Tibial nerve (tissue), 4 donors: ENCODE measurements around the gene KCNH5. TPM values are rescaled to one million over a fixed set of nuclear protein-coding genes. Genes with fewer than 3 reads are reported as not detected.
"Not testable (repeated sequence)": the region's sequence is repeated elsewhere in the genome, so short reads cannot be mapped to it uniquely, and the experiment has no call there.

ENCODE experiments used
- DNase-seq, 2 donors: peaks; one replicate each; pipeline ENCODE4 v3.0.0-alpha.2; 2019; ENCODE audit warnings: low spot score in 2 of 2
- H3K27ac ChIP-seq, 4 donors: fragments of 200-600 bp; sonication (generic) in 3 of 4; one replicate each; pipeline ENCODE4 v1.5.1; 2017 to 2019; ENCODE audit warnings: mild to moderate bottlenecking in 1 of 4
- H3K27me3 ChIP-seq, 2 donors: fragments of 200-600 bp; sonication (generic) in 1 of 2; one replicate each; pipeline versions ENCODE4 v1.5.1 to v1.6.0; 2017 to 2019
- H3K36me3 ChIP-seq, 3 donors: fragments of 200-600 bp; sonication (generic); one replicate each; pipeline ENCODE4 v1.5.1; 2018 to 2019
- H3K4me1 ChIP-seq, 4 donors: fragments of 200-600 bp; sonication (generic) in 3 of 4; one replicate each; pipeline ENCODE4 v1.5.1; 2017 to 2019
- H3K4me3 ChIP-seq, 4 donors: fragments of 200-600 bp; sonication (generic) in 3 of 4; one replicate each; pipeline ENCODE4 v1.5.1; 2017 to 2019; ENCODE audit warnings: mild to moderate bottlenecking in 1 of 4, moderate library complexity in 1 of 4
- H3K9me3 ChIP-seq, 4 donors: fragments of 200-600 bp; sonication (generic) in 3 of 4; one replicate each; pipeline ENCODE4 v1.5.1; 2017 to 2019
- CTCF ChIP-seq, 5 experiments: fragments of 200-600 bp in 3 of 5; fragments of 450-650 bp in 2 of 5; sonication (generic) in 3 of 5; IDR thresholded peaks; one replicate each; pipeline ENCODE4 v1.5.1; 2016 to 2019; ENCODE audit warnings: antibody characterized with exemption in 5 of 5, mild to moderate bottlenecking in 3 of 5, moderate library complexity in 2 of 5
- EP300 ChIP-seq, 2 donors: sonication (generic); formaldehyde crosslinking; IDR thresholded peaks; one replicate each; pipeline ENCODE4 v1.6.1; 2017; ENCODE audit warnings: antibody characterized with exemption in 2 of 2, mild to moderate bottlenecking in 1 of 2
- POLR2A ChIP-seq, 2 donors: fragments of 450-650 bp; IDR thresholded peaks; one replicate each; pipeline ENCODE4 v1.6.1; 2017; ENCODE audit warnings: antibody characterized with exemption in 2 of 2, mild to moderate bottlenecking in 2 of 2, moderate library complexity in 2 of 2
- WGBS, 2 donors: methylation state at CpG; one replicate each; pipeline ENCODE4 v1.1.5; 2018; 5-methylcytosine and 5-hydroxymethylcytosine counted together
- total RNA-seq, 4 donors: library from RNA; depleted of rRNA; stranded (reverse); fragments of >200 nt; gene quantifications; one replicate each; pipeline ENCODE4 v1.1.0, GENCODE V29; 2016

Gene KCNH5
- total RNA-seq, 4 donors from 2014 or later: not detected

- Histone ChIP-seq H3K27me3 (no peaks in the 10 kb centered on the region), H3K27ac (no peak overlapping the region), H3K4me1 (no peaks in the 10 kb centered on the region), H3K36me3 (no peaks in the 10 kb centered on the region), H3K9me3 (no peaks in the 10 kb centered on the region), H3K4me3 (no peak overlapping the region)
- WGBS, 2 donors: 82 to 89% methylated on average over 2 of the region's 2 CpGs
- TF ChIP-seq EP300 (IDR thresholded peaks at IDR 0.05) (no peak), POLR2A (IDR thresholded peaks at IDR 0.05) (no peak), CTCF (IDR thresholded peaks at IDR 0.05) (no peak)
- DNase-seq: no peak
Measured at GRCh38 chr14:62777510-62777909, 267.7 kb downstream of the KCNH5 start.

GRCh38 chr14:62776300-62776699, 269.0 kb downstream of the KCNH5 start:
- Histone ChIP-seq H3K4me1 (no peaks in the 10 kb centered on the region), H3K27ac (no peak overlapping the region), H3K9me3 (no peaks in the 10 kb centered on the region), H3K36me3 (no peaks in the 10 kb centered on the region), H3K4me3 (no peak overlapping the region), H3K27me3 (no peaks in the 10 kb centered on the region)
- 77 to 86% methylated on average over 1 of the region's 1 CpG for WGBS, 2 donors
- no peak for TF ChIP-seq EP300 (IDR thresholded peaks at IDR 0.05)
- TF ChIP-seq CTCF (IDR thresholded peaks at IDR 0.05): no peak
- no peak for TF ChIP-seq POLR2A (IDR thresholded peaks at IDR 0.05)
- no peak for DNase-seq

- DNase-seq: no peak
- 75 to 87% methylated on average over 2 of the region's 2 CpGs for WGBS, 2 donors
- no peaks in the 10 kb centered on the region for H3K4me1 ChIP-seq
- no peak overlapping the region for H3K27ac ChIP-seq
- TF ChIP-seq POLR2A (IDR thresholded peaks at IDR 0.05): no peak
- no peak for TF ChIP-seq CTCF (IDR thresholded peaks at IDR 0.05)
- TF ChIP-seq EP300 (IDR thresholded peaks at IDR 0.05): no peak
- H3K9me3 ChIP-seq: no peaks in the 10 kb centered on the region
- no peaks in the 10 kb centered on the region for H3K36me3 ChIP-seq
- no peak overlapping the region for H3K4me3 ChIP-seq
- H3K27me3 ChIP-seq: no peaks in the 10 kb centered on the region
Measured at GRCh38 chr14:62768753-62769152, 276.5 kb downstream of the KCNH5 start.

GRCh38 chr14:62763951-62764350, 281.3 kb downstream of the KCNH5 start:
- Histone ChIP-seq H3K27ac (no peak overlapping the region), H3K9me3 (no peaks in the 10 kb centered on the region), H3K4me3 (no peak overlapping the region), H3K4me1 (no peaks in the 10 kb centered on the region), H3K36me3 (no peaks in the 10 kb centered on the region), H3K27me3 (no peaks in the 10 kb centered on the region)
- no peak for DNase-seq
- TF ChIP-seq EP300 (IDR thresholded peaks at IDR 0.05) (no peak), POLR2A (IDR thresholded peaks at IDR 0.05) (no peak), CTCF (IDR thresholded peaks at IDR 0.05) (no peak)

GRCh38 chr14:62759796-62760195, 285.5 kb downstream of the KCNH5 start:
- no peak overlapping the region for H3K4me3 ChIP-seq
- no peaks in the 10 kb centered on the region for H3K36me3 ChIP-seq
- H3K27ac ChIP-seq: no peak overlapping the region
- no peak for DNase-seq
- no peaks in the 10 kb centered on the region for H3K4me1 ChIP-seq
- no peaks in the 10 kb centered on the region for H3K27me3 ChIP-seq
- WGBS, 2 donors: 60 to 73% methylated on average over 2 of the region's 2 CpGs
- H3K9me3 ChIP-seq: peaks cover 0 to 5% (median 2%) of the 10 kb centered on the region in 4 donors
- TF ChIP-seq POLR2A (IDR thresholded peaks at IDR 0.05) (no peak), EP300 (IDR thresholded peaks at IDR 0.05) (no peak), CTCF (IDR thresholded peaks at IDR 0.05) (no peak)

GRCh38 chr14:62746881-62747280, 298.4 kb downstream of the KCNH5 start:
- not testable (repeated sequence) for H3K27me3 ChIP-seq, H3K4me1 ChIP-seq, DNase-seq, H3K36me3 ChIP-seq, H3K27ac ChIP-seq, H3K4me3 ChIP-seq, H3K9me3 ChIP-seq
- WGBS, 2 donors: 94 to 96% methylated on average over 11 of the region's 11 CpGs
